Breast epithelium (tissue), 4 donors: ENCODE results near the gene DIS3L2. TPM values are rescaled to one million over a fixed set of nuclear protein-coding genes. Genes with fewer than 3 reads are reported as not detected.

ENCODE experiments used
- DNase-seq, 2 donors: peaks; one replicate each; pipeline ENCODE4 v3.0.0-alpha.2; 2019; ENCODE audit warnings: low spot score in 2 of 2
- H3K27ac ChIP-seq, 2 donors: fragments of 200-600 bp; sonication (generic) in 1 of 2; one replicate each; pipeline ENCODE4 v1.5.1; 2016 to 2019; ENCODE audit warnings: mild to moderate bottlenecking in 1 of 2
- H3K27me3 ChIP-seq, 2 donors: fragments of 200-600 bp; sonication (generic) in 1 of 2; one replicate each; pipeline versions ENCODE4 v1.5.1 to v1.6.0; 2017 to 2019; ENCODE audit warnings: control low read depth in 1 of 2, mild to moderate bottlenecking in 1 of 2
- H3K36me3 ChIP-seq: fragments of 200-600 bp; one replicate; pipeline ENCODE4 v1.5.1; 2019
- H3K4me1 ChIP-seq, 2 donors: fragments of 200-600 bp; sonication (generic); one replicate each; pipeline ENCODE4 v1.5.1; 2016 to 2019; ENCODE audit warnings: control low read depth in 1 of 2
- H3K4me3 ChIP-seq, 3 donors: fragments of 200-600 bp; sonication (generic); 1 replicate in 2 of 3; 2 replicates in 1 of 3; pipeline ENCODE4 v1.5.1; 2016 to 2019; ENCODE audit warnings: mild to moderate bottlenecking in 3 of 3, moderate library complexity in 2 of 3
- H3K9me3 ChIP-seq, 2 donors: fragments of 200-600 bp; sonication (generic) in 1 of 2; one replicate each; pipeline ENCODE4 v1.5.1; 2016 to 2019; ENCODE audit warnings: control low read depth in 1 of 2
- POLR2A ChIP-seq: fragments of 450-650 bp; IDR thresholded peaks from one replicate; pipeline ENCODE4 v1.6.1; 2016; ENCODE audit warnings: antibody characterized with exemption, mild to moderate bottlenecking, moderate library complexity
- POLR2AphosphoS5 ChIP-seq, 3 donors: sonication (generic); formaldehyde crosslinking; IDR thresholded peaks; one replicate each; pipeline ENCODE4 v1.6.1; 2017; ENCODE audit warnings: antibody characterized with exemption in 3 of 3
- intact Hi-C: fragments of 100-400 bp; cut with DNase I; formaldehyde crosslinking; loops from one replicate; pipeline ENCODE4 v1.15.1; 2023; ENCODE audit warnings: low total_unique reads
- total RNA-seq, 3 donors: library from RNA; depleted of rRNA; stranded (reverse); fragments of >200 nt; gene quantifications; one replicate each; pipeline ENCODE4 v1.1.0, GENCODE V29; 2016
- TF ChIP-seq, protein P1 (sequence below), 3 donors: fragments of 450-650 bp; IDR thresholded peaks; one replicate each; pipeline ENCODE4 v1.5.1; 2016 to 2017; ENCODE audit warnings: antibody characterized with exemption in 3 of 3, mild to moderate bottlenecking in 3 of 3, moderate library complexity in 3 of 3

Gene DIS3L2
- total RNA-seq, 3 donors from 2014 or later = 19.2 to 38.9 (median 33.4) TPM

DNA sequence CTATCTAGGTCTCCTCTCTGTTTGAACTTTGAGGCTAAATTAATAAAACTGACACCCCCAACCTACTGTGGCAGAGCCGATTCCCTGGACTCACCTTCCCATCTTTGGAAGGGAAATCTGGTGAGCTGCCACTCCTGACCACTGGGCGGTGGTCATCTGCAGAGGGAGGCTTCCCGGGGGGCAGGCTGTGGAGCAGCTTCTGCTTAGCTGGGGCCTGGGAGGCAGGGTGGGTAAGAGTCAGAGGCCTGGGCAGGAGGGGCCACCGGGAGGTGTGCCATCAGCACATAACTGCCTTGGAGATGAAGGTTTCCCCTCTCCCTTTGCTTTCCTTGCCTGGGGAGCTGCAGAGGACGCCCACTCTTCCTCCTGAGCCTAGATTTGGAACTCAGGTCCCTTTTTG is 33.0 kb upstream of the DIS3L2 start:
- intact Hi-C loops = loop anchor here (10.0 kb wide), 1 partner anchor 396 kb away; no protein-coding TSS in a partner anchor
- Histone ChIP-seq H3K27me3 (peaks cover 0 to 14% of the 10 kb centered on the region in 2 donors), H3K27ac (no peak overlapping the region), H3K4me3 (no peak overlapping the region), H3K36me3 (no peaks in the 10 kb centered on the region), H3K4me1 (peaks cover 0 to 8% of the 10 kb centered on the region in 2 donors), H3K9me3 (no peaks in the 10 kb centered on the region)
- TF ChIP-seq POLR2A (no peak), POLR2AphosphoS5 (IDR thresholded peaks at IDR 0.05) (no peak)
- TF ChIP-seq, protein P1, sequence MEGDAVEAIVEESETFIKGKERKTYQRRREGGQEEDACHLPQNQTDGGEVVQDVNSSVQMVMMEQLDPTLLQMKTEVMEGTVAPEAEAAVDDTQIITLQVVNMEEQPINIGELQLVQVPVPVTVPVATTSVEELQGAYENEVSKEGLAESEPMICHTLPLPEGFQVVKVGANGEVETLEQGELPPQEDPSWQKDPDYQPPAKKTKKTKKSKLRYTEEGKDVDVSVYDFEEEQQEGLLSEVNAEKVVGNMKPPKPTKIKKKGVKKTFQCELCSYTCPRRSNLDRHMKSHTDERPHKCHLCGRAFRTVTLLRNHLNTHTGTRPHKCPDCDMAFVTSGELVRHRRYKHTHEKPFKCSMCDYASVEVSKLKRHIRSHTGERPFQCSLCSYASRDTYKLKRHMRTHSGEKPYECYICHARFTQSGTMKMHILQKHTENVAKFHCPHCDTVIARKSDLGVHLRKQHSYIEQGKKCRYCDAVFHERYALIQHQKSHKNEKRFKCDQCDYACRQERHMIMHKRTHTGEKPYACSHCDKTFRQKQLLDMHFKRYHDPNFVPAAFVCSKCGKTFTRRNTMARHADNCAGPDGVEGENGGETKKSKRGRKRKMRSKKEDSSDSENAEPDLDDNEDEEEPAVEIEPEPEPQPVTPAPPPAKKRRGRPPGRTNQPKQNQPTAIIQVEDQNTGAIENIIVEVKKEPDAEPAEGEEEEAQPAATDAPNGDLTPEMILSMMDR (IDR thresholded peaks at IDR 0.05) = no peak
- peak in 1 of 2 donors; percentile 48 for DNase-seq

DNA sequence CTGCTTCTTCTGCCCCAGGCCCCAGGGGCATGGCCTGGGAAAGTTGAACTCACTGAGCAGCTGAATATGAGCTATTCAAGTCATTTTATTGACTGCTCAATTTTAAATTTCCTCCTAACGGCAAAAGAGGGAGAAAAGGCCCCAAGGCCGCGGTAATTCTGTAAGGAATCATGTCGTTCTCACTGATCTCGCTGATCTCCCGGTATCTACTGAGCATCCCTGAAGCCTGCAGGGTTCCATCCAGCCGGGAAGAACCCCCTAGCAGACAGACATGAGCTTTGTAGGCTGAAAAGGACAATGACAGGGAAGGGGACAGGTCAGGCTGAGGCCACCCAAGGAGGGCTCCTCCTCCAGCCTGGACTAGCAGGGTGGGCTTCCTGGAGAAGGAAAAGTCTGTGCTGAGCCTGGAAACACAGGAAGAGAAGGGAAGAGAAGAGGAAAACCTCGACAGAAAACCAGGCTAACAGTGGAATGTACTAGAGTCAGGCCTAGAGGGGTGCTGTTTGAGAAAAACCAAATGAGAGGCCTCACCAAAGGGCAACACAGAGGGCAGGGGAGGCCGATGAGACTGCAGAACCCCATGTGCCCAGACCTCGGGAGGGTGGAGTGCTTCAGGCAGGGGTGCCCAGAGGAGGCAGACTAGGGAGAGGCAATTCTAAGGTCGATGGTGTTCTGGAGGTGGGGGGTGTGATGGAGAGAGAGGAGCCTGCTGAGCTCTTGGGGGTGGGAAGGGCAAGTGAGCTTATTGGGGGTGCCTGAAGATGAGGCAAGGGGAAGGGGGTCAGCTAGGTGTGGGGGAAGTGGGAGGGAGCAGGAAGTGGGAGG is 32.4 kb upstream of the DIS3L2 start:
- peaks cover 0 to 8% of the 10 kb centered on the region in 2 donors for H3K4me1 ChIP-seq
- TF ChIP-seq POLR2AphosphoS5 (IDR thresholded peaks at IDR 0.05) (no peak), POLR2A (no peak)
- peaks cover 0 to 10% of the 10 kb centered on the region in 2 donors for H3K27me3 ChIP-seq
- intact Hi-C loops = loop anchor here (10.0 kb wide), 1 partner anchor 396 kb away; no protein-coding TSS in a partner anchor
- H3K27ac ChIP-seq = no peak overlapping the region
- no peak overlapping the region for H3K4me3 ChIP-seq
- H3K9me3 ChIP-seq = no peaks in the 10 kb centered on the region
- DNase-seq = peak in 1 of 2 donors; percentile 39
- H3K36me3 ChIP-seq = no peaks in the 10 kb centered on the region

DNA sequence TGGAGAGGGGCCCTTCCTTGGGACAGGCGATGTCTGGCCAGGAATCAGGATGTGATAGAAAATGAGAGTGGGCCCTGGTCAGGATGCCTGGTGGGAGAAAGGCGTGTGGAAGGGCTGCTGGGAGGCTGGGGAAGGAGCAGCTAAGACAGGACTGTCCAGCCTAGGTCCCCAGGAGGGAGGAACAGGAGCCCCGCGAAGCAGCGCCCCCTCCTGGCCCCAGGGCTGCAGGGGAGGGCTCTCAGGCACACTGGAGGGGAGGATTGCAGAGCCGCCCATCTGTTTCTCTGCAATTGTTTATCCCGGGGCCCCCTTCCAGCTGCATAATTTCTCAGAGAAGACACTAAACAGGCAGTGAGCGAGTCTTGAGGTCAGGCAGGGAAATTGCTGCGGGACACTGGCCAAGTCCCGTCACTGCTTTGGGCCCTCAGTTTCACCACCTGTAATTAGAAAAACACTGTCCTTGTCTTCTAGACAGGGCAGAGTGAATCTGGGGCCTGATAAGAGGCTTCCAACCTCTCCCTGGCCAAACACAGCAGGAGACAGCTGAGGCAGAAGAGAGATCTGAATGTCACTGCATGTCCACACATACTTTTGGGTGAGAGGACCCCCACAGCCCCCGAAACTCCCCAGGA is 31.4 kb upstream of the DIS3L2 start:
- Histone ChIP-seq H3K4me3 (no peak overlapping the region), H3K27me3 (peaks cover 0 to 10% of the 10 kb centered on the region in 2 donors), H3K27ac (no peak overlapping the region), H3K4me1 (peaks cover 0 to 8% of the 10 kb centered on the region in 2 donors), H3K36me3 (no peaks in the 10 kb centered on the region), H3K9me3 (no peaks in the 10 kb centered on the region)
- peak in 1 of 2 donors; percentile 15 for DNase-seq
- intact Hi-C loops = loop anchor here (10.0 kb wide), 1 partner anchor 395 kb away; no protein-coding TSS in a partner anchor
- TF ChIP-seq POLR2A (no peak), POLR2AphosphoS5 (IDR thresholded peaks at IDR 0.05) (no peak)

DNA sequence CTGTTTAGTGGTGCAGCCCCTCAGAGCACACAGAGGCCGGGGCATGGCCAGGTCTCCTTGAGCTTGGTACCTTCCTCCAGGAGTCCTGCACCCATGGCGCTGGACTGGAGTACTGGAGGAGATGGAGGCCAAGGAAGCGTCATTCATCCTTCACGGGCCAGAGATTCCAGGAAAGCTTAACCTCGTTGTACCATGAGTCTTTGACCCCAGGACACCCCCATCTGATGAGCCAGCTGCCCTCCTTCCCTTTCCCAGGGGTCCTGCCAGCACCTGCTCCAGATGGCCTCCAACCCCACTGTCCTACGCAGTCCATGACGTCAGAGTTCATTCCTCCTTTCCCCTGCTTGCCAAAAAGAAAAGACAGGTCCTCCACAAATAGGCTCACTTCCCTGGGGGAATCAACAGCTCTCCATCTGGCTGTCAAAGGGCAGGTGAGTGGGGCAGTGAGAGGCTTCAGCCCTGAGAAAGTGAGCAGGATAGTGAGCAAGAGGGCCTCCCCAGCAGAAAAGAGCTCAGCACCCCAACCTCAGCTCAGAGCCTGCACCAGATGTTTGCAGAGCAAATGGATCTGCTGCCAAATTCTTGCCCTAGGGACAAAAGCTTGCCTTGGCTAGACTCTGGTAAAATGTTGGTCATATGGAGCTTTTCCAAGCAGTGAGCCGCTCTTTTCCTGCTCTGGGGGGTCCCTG is 30.8 kb upstream of the DIS3L2 start:
- no peaks in the 10 kb centered on the region for H3K9me3 ChIP-seq
- DNase-seq = peak in 1 of 2 donors; percentile 30
- no peak overlapping the region for H3K27ac ChIP-seq
- intact Hi-C loops = no loop called here
- H3K4me1 ChIP-seq = peaks cover 0 to 3% of the 10 kb centered on the region in 2 donors
- TF ChIP-seq POLR2AphosphoS5 (IDR thresholded peaks at IDR 0.05) = no peak
- TF ChIP-seq, protein P1 (IDR thresholded peaks at IDR 0.05) = no peak
- TF ChIP-seq POLR2A = no peak
- H3K36me3 ChIP-seq = no peaks in the 10 kb centered on the region
- H3K27me3 ChIP-seq = peaks cover 0 to 10% of the 10 kb centered on the region in 2 donors
- no peak overlapping the region for H3K4me3 ChIP-seq

DNA sequence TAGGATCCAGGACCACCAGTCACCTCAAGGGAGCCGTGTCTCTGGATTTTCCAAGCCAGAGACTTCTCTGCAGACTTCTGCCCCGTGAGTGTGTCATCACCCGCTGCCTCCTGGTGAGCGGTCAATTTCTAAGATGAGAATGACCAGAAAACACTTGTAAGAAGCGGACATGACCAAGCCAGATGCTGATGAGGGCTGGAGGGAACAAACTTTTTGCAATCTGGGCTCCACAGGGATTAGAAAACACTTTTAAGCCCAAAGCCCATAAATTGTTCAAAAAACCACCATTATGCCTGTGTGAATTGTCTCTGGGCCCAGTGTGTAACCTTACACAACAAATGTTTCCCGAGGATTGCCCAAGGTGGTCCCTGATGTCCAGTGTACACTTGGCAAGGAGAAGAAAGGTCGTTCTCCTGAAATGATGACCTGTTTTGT is 30.0 kb upstream of the DIS3L2 start:
- H3K9me3 ChIP-seq = no peaks in the 10 kb centered on the region
- no peak overlapping the region for H3K4me3 ChIP-seq
- no peak for DNase-seq
- no peak overlapping the region for H3K27ac ChIP-seq
- H3K4me1 ChIP-seq = peaks cover 0 to 2% of the 10 kb centered on the region in 2 donors
- H3K27me3 ChIP-seq = peaks cover 0 to 10% of the 10 kb centered on the region in 2 donors
- intact Hi-C loops = no loop called here
- no peak for TF ChIP-seq POLR2A
- H3K36me3 ChIP-seq = no peaks in the 10 kb centered on the region

DNA sequence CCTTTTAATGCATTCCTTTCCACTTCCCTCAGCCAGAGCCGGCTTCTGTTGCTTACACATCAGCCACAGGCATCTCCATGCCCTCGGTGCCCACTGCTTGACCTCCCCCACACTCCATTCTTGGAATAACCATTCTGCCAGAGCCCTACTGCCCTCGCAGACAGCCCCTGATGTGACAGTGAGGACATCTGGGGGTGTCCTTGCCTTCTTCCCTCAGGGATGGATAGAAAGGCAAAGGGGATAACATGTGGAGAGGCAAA is 28.9 kb upstream of the DIS3L2 start:
- H3K4me1 ChIP-seq = no peaks in the 10 kb centered on the region
- peak in 1 of 2 donors; percentile 11 for DNase-seq
- no peak overlapping the region for H3K4me3 ChIP-seq
- H3K9me3 ChIP-seq = no peaks in the 10 kb centered on the region
- H3K27ac ChIP-seq = no peak overlapping the region
- H3K27me3 ChIP-seq = peaks cover 0 to under 1% of the 10 kb centered on the region in 2 donors
- intact Hi-C loops = no loop called here
- no peaks in the 10 kb centered on the region for H3K36me3 ChIP-seq
- TF ChIP-seq POLR2AphosphoS5 (IDR thresholded peaks at IDR 0.05) (no peak), POLR2A (no peak)
- TF ChIP-seq, protein P1 (IDR thresholded peaks at IDR 0.05) = no peak
